Muscle of leg (tissue), 11 donors: ENCODE measurements around the gene MYO5C. TPM values are rescaled to one million over a fixed set of nuclear protein-coding genes. Genes with fewer than 3 reads are reported as not detected.
"Not testable (repeated sequence)": the region's sequence is repeated elsewhere in the genome, so short reads cannot be mapped to it uniquely, and the experiment has no call there.

Experiments used
- DNase-seq: peaks from one replicate; pipeline ENCODE4 v3.0.0; 2013
- H3K27ac ChIP-seq: one replicate; pipeline ENCODE4 v1.5.1; 2013; ENCODE audit warnings: mild to moderate bottlenecking, low read length, control low read depth
- H3K27me3 ChIP-seq: one replicate; pipeline ENCODE4 v1.6.1; 2013; ENCODE audit warnings: low read length; ENCODE audit not compliant: control insufficient read depth, insufficient read depth
- H3K36me3 ChIP-seq: one replicate; pipeline ENCODE4 v1.6.1; 2013; ENCODE audit warnings: low read length; ENCODE audit not compliant: control insufficient read depth, insufficient read depth
- H3K4me1 ChIP-seq: one replicate; pipeline ENCODE4 v1.6.1; 2013; ENCODE audit warnings: low read length; ENCODE audit not compliant: control insufficient read depth, insufficient read depth
- H3K4me3 ChIP-seq: one replicate; pipeline ENCODE4 v1.5.1; 2013; ENCODE audit warnings: low read length, control low read depth
- H3K9me3 ChIP-seq: replicated peaks from 2 replicates; pipeline ENCODE4 v1.6.1; 2013; ENCODE audit warnings: low read depth, low read length; ENCODE audit not compliant: control insufficient read depth
- WGBS: methylation state at CpG from one replicate; pipeline ENCODE4 v1.1.5; 2013; ENCODE audit warnings: missing lambda C conversion rate; ENCODE audit not compliant: insufficient coverage; 5-methylcytosine and 5-hydroxymethylcytosine counted together
- polyA plus RNA-seq, 8 donors: library from polyadenylated mRNA; unstranded; fragments of 120-200 nt; gene quantifications; one replicate each; pipeline versions ENCODE4 v1.2.1 to v1.2.3, GENCODE V29; 2013; ENCODE audit warnings: inconsistent platforms in 1 of 8, low replicate concordance in 1 of 8; ENCODE audit not compliant: insufficient read length in 8 of 8, insufficient read depth in 1 of 8
- total RNA-seq: library from RNA; stranded (reverse); fragments of 120-200 nt; gene quantifications from one replicate; pipeline ENCODE4 v1.2.4, GENCODE V29; 2013

MYO5C gene
- total and polyA plus RNA-seq, 9 donors, result 4.9 to 12.4 (median 6.0) TPM

- whole genome bisulfite sequencing, result 100% methylated on average over 2 of the region's 10 CpGs
- H3K4me3 ChIP-seq, result no peak overlapping the region
- H3K9me3 ChIP-seq, result no peaks in the 10 kb centered on the region
- peaks cover 12% of the 10 kb centered on the region for H3K4me1 ChIP-seq
- DNase-seq, result no peak
- peaks cover 22% of the 10 kb centered on the region for H3K27me3 ChIP-seq
- H3K27ac ChIP-seq, result no peak overlapping the region
- H3K36me3 ChIP-seq, result no peaks in the 10 kb centered on the region
Measured at GRCh38 chr15:52180851-52181450, 114.7 kb downstream of the MYO5C start.

GRCh38 chr15:52180196-52180835 lies 115.3 kb downstream of the MYO5C start:
- Histone ChIP-seq H3K9me3 (no peaks in the 10 kb centered on the region), H3K27me3 (peaks cover 22% of the 10 kb centered on the region), H3K4me1 (peaks cover 12% of the 10 kb centered on the region), H3K27ac (peak overlapping the region; percentile 59), H3K36me3 (no peaks in the 10 kb centered on the region), H3K4me3 (peak overlapping the region; percentile 67)
- DNase-seq, result peak; percentile 49
- WGBS, result 2% methylated on average over 12 of the region's 31 CpGs

GRCh38 chr15:52179278-52180195 lies 116.1 kb downstream of the MYO5C start:
- Histone ChIP-seq H3K27me3 (peaks cover 22% of the 10 kb centered on the region), H3K36me3 (no peaks in the 10 kb centered on the region), H3K9me3 (no peaks in the 10 kb centered on the region), H3K27ac (peak overlapping the region; percentile 75), H3K4me3 (peak overlapping the region; percentile 67), H3K4me1 (peaks cover 12% of the 10 kb centered on the region)
- DNase-seq, result peak; percentile 93
- WGBS, result under 1% methylated on average over 103 of the region's 105 CpGs

- 34% methylated on average over 3 of the region's 10 CpGs for WGBS
- no peaks in the 10 kb centered on the region for H3K36me3 ChIP-seq
- peaks cover 22% of the 10 kb centered on the region for H3K27me3 ChIP-seq
- H3K4me3 ChIP-seq, result peak overlapping the region; percentile 67
- H3K4me1 ChIP-seq, result peaks cover 12% of the 10 kb centered on the region
- peak; percentile 40 for DNase-seq
- peak overlapping the region; percentile 75 for H3K27ac ChIP-seq
- H3K9me3 ChIP-seq, result no peaks in the 10 kb centered on the region
Measured at GRCh38 chr15:52178765-52179164, 116.8 kb downstream of the MYO5C start.

GRCh38 chr15:52172869-52173268 lies 122.7 kb downstream of the MYO5C start:
- DNase-seq, result no peak
- H3K9me3 ChIP-seq, result no peaks in the 10 kb centered on the region
- no peaks in the 10 kb centered on the region for H3K4me1 ChIP-seq
- H3K27ac ChIP-seq, result no peak overlapping the region
- H3K4me3 ChIP-seq, result no peak overlapping the region
- no peaks in the 10 kb centered on the region for H3K36me3 ChIP-seq
- no CpG with 5 or more reads among the region's 2 CpGs for WGBS
- H3K27me3 ChIP-seq, result no peaks in the 10 kb centered on the region

- no CpG with 5 or more reads among the region's 1 CpG for WGBS
Measured at GRCh38 chr15:52171807-52172206, 123.8 kb downstream of the MYO5C start.

GRCh38 chr15:52171386-52171785 lies 124.2 kb downstream of the MYO5C start:
- peak; percentile 39 for DNase-seq
- Histone ChIP-seq H3K36me3 (no peaks in the 10 kb centered on the region), H3K27ac (no peak overlapping the region), H3K9me3 (no peaks in the 10 kb centered on the region), H3K27me3 (no peaks in the 10 kb centered on the region), H3K4me3 (no peak overlapping the region), H3K4me1 (no peaks in the 10 kb centered on the region)
- no CpG with 5 or more reads among the region's 4 CpGs for WGBS

More at GRCh38 chr15:52171807-52172206, 123.8 kb downstream of the MYO5C start:
- H3K4me3 ChIP-seq, result no peak overlapping the region
- H3K27ac ChIP-seq, result no peak overlapping the region
- DNase-seq, result peak; percentile 29
- no peaks in the 10 kb centered on the region for H3K9me3 ChIP-seq
- H3K36me3 ChIP-seq, result no peaks in the 10 kb centered on the region
- H3K4me1 ChIP-seq, result no peaks in the 10 kb centered on the region
- no peaks in the 10 kb centered on the region for H3K27me3 ChIP-seq

- not testable (repeated sequence) for H3K4me1 ChIP-seq, H3K36me3 ChIP-seq, H3K27me3 ChIP-seq, H3K9me3 ChIP-seq, DNase-seq, H3K27ac ChIP-seq, H3K4me3 ChIP-seq
- WGBS, result no CpG with 5 or more reads among the region's 3 CpGs
Measured at GRCh38 chr15:52170199-52170598, 125.4 kb downstream of the MYO5C start.

- no CpG with 5 or more reads among the region's 5 CpGs for WGBS
- H3K27ac ChIP-seq, H3K4me3 ChIP-seq, H3K27me3 ChIP-seq, H3K9me3 ChIP-seq, H3K4me1 ChIP-seq, DNase-seq, H3K36me3 ChIP-seq: not testable (repeated sequence)
Measured at GRCh38 chr15:52165494-52166131, 130.0 kb downstream of the MYO5C start.
